Right lobe of liver (tissue), 4 donors: ENCODE measurements around the gene SYCE3.

ENCODE experiments used
- CTCF ChIP-seq, 4 donors: fragments of 200-600 bp in 3 of 4; fragments of 450-650 bp in 1 of 4; IDR thresholded peaks; one replicate each; pipeline versions ENCODE4 v1.5.1 to v1.8.0; 2016 to 2022; ENCODE audit warnings: antibody characterized with exemption in 4 of 4, mild to moderate bottlenecking in 2 of 4
- POLR2A ChIP-seq: fragments of 450-650 bp; IDR thresholded peaks from one replicate; pipeline ENCODE4 v1.6.1; 2017; ENCODE audit warnings: antibody characterized with exemption, mild to moderate bottlenecking
- donor health status: DM: no; HTN: no; CAD: no.
- donor health status: DM: no; HTN: no; CAD: no.
- donor health status: DM: no; HTN: yes; CAD: no.

- TF ChIP-seq CTCF (IDR thresholded peaks at IDR 0.05) (no peak), POLR2A (no peak)
These were observed 8.1 kb upstream of the SYCE3 start for GRCh38 chr22:50570861-50571260.
